KMS-11 (cell line): ENCODE data around the gene LRRC70.

Experiments used
- H2AFZ ChIP-seq: fragments of 200-600 bp; sonication (generic); 2 replicates; pipeline ENCODE4 v1.6.1; 2016; ENCODE audit warnings: antibody characterized with exemption, mixed run types, low read depth
- H3K27ac ChIP-seq: fragments of 200-600 bp; sonication (generic); 2 replicates; pipeline ENCODE4 v1.6.1; 2016; ENCODE audit warnings: mild to moderate bottlenecking, mixed run types
- H3K27me3 ChIP-seq: fragments of 200-600 bp; sonication (generic); 2 replicates; pipeline ENCODE4 v1.6.1; 2017; ENCODE audit warnings: mild to moderate bottlenecking, low read depth, mixed run types, moderate library complexity; ENCODE audit not compliant: insufficient read depth
- H3K36me3 ChIP-seq: fragments of 200-600 bp; sonication (generic); 2 replicates; pipeline ENCODE4 v1.6.1; 2017; ENCODE audit warnings: mild to moderate bottlenecking, mixed run types; ENCODE audit not compliant: insufficient read depth
- H3K4me1 ChIP-seq: fragments of 200-600 bp; sonication (generic); 2 replicates; pipeline ENCODE4 v1.6.1; 2016; ENCODE audit warnings: mild to moderate bottlenecking, low read depth, mixed run types; ENCODE audit not compliant: poor library complexity, severe bottlenecking
- H3K4me2 ChIP-seq: fragments of 200-600 bp; sonication (generic); 2 replicates; pipeline ENCODE4 v1.7.0; 2016; ENCODE audit warnings: mild to moderate bottlenecking, mixed run types
- H3K4me3 ChIP-seq: fragments of 200-600 bp; sonication (generic); IDR thresholded peaks from 2 replicates; pipeline ENCODE4 v1.6.1; 2017; ENCODE audit warnings: low read depth, low read length, mixed read lengths; ENCODE audit not compliant: insufficient read depth
- H3K79me2 ChIP-seq: fragments of 200-600 bp; sonication (generic); 2 replicates; pipeline ENCODE4 v1.6.1; 2016; ENCODE audit warnings: low read depth, mixed run types; ENCODE audit not compliant: insufficient read depth
- H3K9ac ChIP-seq: fragments of 200-600 bp; sonication (generic); 2 replicates; pipeline ENCODE4 v1.6.1; 2016; ENCODE audit warnings: mild to moderate bottlenecking, mixed run types
- H4K20me1 ChIP-seq: fragments of 200-600 bp; sonication (generic); 2 replicates; pipeline ENCODE4 v1.6.1; 2016; ENCODE audit warnings: mild to moderate bottlenecking, mixed run types; ENCODE audit not compliant: insufficient read depth
- CTCF ChIP-seq: fragments of 200-600 bp; sonication (generic); conservative IDR thresholded peaks from 2 replicates; pipeline ENCODE4 v1.6.1; 2017; ENCODE audit warnings: low read depth, mild to moderate bottlenecking, antibody characterized with exemption, low read length, moderate library complexity, mixed read lengths

Gene LRRC70

GRCh38 chr5:62579761-62580160, 1.1 kb downstream of the LRRC70 start:
- Histone ChIP-seq H3K36me3 (no peaks in the 10 kb centered on the region), H3K4me3 (no peak overlapping the region), H3K4me1 (no peaks in the 10 kb centered on the region), H4K20me1 (no peaks in the 10 kb centered on the region; the same call in 1 of the 2 replicates), H3K27me3 (no peaks in the 10 kb centered on the region), H3K9ac (no peak overlapping the region), H3K4me2 (no peak overlapping the region), H3K27ac (no peak overlapping the region), H2AFZ (no peak overlapping the region), H3K79me2 (no peaks in the 10 kb centered on the region)
- no peak for TF ChIP-seq CTCF

- H2AFZ ChIP-seq = no peak overlapping the region
- H3K79me2 ChIP-seq = no peaks in the 10 kb centered on the region
- peaks cover 19% of the 10 kb centered on the region for H3K4me1 ChIP-seq
- H4K20me1 ChIP-seq = no peaks in the 10 kb centered on the region; the same call in 1 of the 2 replicates
- no peak overlapping the region for H3K4me3 ChIP-seq
- no peaks in the 10 kb centered on the region for H3K27me3 ChIP-seq
- H3K4me2 ChIP-seq = no peak overlapping the region
- H3K27ac ChIP-seq = no peak overlapping the region
- no peaks in the 10 kb centered on the region for H3K36me3 ChIP-seq
- no peak for TF ChIP-seq CTCF
- H3K9ac ChIP-seq = no peak overlapping the region
These were observed 3.4 kb downstream of the LRRC70 start for GRCh38 chr5:62581836-62582597.

GRCh38 chr5:62584391-62584790, 5.8 kb downstream of the LRRC70 start:
- no peak for TF ChIP-seq CTCF
- Histone ChIP-seq H3K36me3 (no peaks in the 10 kb centered on the region), H3K27ac (no peak overlapping the region), H2AFZ (no peak overlapping the region), H3K79me2 (no peaks in the 10 kb centered on the region), H3K27me3 (no peaks in the 10 kb centered on the region), H3K9ac (no peak overlapping the region), H3K4me3 (no peak overlapping the region), H3K4me1 (peaks cover 35% of the 10 kb centered on the region), H3K4me2 (no peak overlapping the region), H4K20me1 (no peaks in the 10 kb centered on the region; the same call in 1 of the 2 replicates)

- Histone ChIP-seq H3K4me1 (peaks cover 35% of the 10 kb centered on the region), H3K36me3 (no peaks in the 10 kb centered on the region), H3K27ac (no peak overlapping the region; the same call in 1 of the 2 replicates), H3K4me3 (no peak overlapping the region), H3K4me2 (peak overlapping the region; percentile 9; the same call in 1 of the 2 replicates), H2AFZ (no peak overlapping the region), H3K9ac (no peak overlapping the region), H4K20me1 (no peaks in the 10 kb centered on the region; the same call in 1 of the 2 replicates), H3K79me2 (no peaks in the 10 kb centered on the region), H3K27me3 (no peaks in the 10 kb centered on the region)
- no peak for TF ChIP-seq CTCF
These were observed 6.7 kb downstream of the LRRC70 start for GRCh38 chr5:62585306-62585705.
